HTR-8/SVneo (cell line): ENCODE measurements around the gene EOGT.

Experiments used
- DNase-seq: peaks from one replicate; pipeline ENCODE4 v3.0.0; 2011; ENCODE audit warnings: low spot score, mixed read lengths; ENCODE audit not compliant: insufficient read length
- FAIRE-seq: peaks from 2 replicates; lab custom pipeline; 2011; peaks lifted over from hg19 to GRCh38; lab: Jason Lieb, UNC

EOGT gene

DNA sequence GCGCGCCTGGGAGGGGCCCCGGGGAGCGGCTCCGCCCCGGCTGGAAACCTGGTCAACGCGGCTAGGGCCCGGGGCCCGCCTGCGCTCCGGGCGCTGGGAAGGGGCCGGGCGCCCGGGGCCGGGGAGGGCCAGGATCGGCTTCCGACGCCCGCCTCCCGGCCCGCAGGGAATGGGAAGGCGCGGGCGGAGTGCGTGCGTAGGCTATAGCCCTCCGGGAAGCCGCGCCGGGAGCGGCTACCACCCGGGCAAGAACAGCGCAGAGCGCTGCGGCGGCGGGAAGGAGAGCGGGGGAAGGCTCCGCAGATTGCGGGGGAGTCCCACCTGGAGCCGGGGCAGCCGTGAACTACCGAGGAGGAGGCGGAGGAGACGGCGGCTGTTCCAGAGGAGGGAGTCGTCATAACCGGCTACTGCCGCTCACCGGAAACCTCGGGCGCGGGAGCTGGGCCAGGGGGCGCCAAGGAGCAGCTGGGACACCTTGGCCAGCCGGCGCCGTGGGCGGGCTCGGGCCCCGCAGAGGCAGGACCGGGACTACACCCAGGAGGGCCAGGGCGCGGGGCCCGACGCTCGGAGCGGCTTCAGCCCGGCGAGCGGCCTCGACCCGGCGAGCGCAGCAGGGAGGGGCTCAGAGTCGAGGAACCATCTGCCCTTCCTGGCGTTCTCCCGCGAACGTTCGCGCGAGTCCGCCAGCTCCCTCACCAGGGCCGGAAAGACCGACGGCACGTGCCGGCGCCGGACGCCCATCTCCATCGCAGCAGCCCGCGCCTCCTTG, at the start of gene EOGT:
Gene EOGT, minus strand, starts transcription at position 432 of the 769 bp plus-strand sequence. CDS start 3,838 bp downstream, outside the sequence.
- DNase-seq (peak; percentile 73), FAIRE-seq (peak; percentile 60)

DNA sequence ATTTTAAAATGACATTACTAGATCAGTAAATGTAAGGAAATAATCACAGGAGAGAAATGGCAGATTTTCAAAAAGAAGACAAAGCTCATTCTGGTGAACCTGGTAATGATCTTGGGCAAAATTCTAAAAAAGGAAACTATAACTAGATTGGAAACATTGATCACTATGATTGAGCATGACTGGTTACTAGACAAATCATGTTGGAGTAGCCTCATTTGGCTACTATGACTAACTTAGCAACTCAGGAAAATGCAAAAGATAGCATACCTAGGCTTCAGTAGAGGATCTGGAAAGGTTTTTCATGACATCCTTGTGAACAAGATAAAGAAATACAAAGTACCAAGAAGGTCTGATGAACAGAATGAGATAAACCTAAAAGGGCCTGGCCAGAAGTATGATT, 46.2 kb upstream of the EOGT start:
- DNase-seq (no peak), FAIRE-seq (no peak)

DNA sequence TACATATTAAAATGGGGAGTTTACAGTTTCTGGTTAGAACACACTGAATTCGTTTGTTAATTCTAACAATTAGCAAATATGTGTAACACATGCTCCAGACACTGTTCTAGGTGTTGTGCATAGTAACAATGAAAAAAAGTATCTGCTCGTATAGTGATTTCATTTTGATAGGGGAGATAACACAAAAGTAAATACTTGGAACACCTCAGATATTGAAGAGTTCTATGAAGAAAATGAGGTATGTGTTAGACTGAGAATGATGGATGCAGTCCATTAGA, 45.4 kb upstream of the EOGT start:
- FAIRE-seq: no peak

DNA sequence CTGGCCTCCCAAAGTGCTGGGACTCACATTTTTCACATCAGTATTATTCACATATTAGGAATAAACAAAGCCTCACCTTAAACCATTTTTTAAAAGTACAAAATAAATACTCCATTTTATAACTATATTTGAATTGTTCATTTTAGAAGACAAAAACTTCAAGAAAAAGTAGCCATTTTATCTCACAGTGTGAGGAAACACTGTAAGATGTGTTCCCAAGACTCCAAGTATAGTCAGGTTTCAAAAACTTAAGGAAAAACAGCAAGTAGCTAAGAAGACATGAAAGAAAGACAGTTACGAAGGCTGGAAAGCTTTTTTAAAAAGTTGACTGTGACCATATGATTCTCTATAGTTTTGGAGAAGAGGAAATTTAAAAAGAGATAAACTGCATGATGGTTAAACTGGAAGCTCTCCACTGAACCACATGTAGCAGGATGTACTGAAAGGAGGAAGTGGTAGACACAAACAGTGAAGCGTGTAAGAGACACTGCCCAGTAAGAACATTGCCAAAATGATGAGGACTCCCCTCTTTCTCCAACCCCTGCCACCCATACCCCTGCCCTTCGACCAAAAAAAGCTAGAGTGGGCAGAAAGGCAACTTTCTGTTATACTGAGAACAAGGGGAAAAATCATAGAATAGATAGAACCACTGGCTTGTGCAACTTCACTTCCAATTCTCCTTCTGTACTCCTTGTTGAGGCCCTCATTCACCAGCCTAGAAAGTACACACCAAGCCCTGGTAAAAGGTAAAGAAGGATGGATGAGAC, 44.9 kb upstream of the EOGT start:
- no peak for DNase-seq
- no peak for FAIRE-seq

More for the DNA sequence above, 45.4 kb upstream of the EOGT start:
- DNase-seq: no peak

DNA sequence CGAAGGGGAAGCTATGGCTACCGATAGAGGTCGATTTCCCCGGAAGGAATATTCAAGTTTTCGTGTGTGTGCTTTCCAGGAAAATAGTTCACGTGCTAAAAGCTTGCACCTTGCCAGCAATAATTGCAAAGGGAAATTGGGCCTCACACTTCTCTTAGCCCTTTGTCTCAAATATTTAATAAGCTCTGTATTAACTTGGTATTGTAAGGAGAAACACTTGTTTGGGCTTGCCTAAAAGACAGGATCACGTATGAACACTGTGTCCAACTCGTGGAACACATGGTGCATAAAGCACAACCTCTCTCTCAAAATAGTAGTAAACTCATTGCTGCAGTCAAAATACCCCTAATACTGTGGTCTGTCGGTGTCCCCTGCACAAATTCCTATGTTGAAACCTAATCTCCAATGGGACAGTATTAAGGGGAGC, 39.0 kb upstream of the EOGT start:
- FAIRE-seq (no peak), DNase-seq (no peak)

DNA sequence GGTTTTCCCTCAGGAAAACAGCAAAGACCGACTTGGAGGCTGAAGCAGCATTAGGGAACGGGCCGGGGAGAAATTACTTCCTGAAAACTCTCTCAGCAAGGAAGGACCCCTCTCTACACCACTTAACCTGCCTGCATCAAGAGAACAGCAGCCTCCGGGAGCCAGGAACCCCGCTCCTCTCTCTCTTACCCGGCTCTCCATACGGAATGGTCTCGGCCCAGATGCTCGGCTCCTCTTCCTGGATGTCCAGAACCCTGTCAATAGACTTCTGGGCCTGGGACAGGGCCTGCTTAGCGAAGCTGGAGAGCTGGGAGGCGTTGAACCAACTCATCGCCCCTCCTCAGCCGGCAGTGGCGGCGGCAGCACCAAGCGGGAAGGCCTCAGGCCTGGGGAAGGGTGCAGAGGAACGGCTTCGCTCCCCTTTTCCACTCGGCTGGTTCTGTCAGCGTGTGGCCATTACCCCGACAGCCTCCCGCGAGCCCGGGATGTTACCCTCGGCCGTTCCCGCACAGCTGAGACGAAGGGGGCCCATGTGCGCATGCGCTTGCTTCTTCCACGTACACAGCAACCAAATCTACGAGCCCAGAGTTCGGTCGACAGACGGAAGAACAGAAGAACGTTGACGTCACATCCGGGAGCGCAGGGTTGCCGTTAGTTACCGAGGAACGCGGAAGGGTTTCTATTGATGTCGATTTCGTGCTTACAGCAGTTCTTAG, 38.4 kb upstream of the EOGT start, which contains the start of gene TMF1:
Gene TMF1, minus strand, starts transcription at position 578 of the 716 bp plus-strand sequence. Its CDS starts 247 bp downstream, at position 331.
- DNase-seq: peak; percentile 97
- peak; percentile 100 for FAIRE-seq

DNA sequence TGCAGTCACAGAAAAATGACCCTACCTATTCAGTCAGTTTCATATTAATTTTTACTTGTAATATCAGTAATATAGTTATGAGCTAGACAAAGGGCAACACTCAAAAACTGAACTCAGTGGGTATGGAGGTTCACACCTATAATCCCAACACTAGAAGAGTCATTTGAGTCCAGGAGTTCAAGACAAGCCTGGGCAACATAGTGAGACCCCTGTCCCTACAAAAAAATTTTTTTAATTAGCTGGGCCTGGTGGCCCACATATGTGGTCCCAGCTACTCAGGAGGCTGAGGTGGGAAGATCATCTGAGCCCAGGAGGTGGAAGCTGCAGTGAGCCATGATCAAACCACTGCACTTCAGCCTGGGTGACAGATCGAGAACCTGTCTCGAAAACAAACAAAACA, 35.5 kb upstream of the EOGT start:
- no peak for DNase-seq
- no peak for FAIRE-seq

DNA sequence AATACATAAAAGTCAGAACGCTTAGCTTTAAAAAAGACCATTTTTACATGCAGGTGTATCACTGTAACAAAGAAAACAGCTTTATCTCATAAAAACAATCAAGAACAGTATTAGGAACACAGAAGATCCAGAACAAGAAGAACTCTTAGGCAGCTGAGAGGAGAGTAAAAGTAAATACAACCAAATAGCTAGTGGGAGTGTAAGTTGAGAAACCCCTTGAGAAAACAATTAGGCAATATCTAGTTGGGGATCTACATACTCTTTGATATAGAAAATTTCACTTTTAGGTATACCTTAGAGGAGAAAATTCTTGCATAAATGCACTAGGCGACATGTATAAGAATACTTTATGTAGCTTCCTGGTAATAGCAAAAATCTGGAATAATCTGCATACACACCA, 31.1 kb upstream of the EOGT start:
- FAIRE-seq (no peak), DNase-seq (no peak)

DNA sequence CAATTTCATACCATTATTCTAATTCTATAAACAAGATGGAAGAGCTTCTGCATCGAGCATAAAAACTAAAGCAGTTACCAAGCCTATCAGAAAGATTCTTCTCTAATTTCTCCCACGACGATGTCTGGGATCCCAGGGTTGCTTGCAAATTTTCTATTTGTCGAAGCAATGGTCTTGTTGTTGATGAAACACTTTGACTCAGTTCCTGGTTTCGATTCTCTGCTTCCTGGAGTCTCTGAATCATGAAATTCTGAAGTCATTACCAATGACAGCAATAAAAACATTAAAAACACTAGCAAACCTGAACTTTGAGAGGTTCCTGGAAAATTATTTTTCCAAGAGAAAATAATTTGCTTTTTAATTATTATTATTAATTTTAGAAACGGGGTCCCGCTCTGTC, 20.0 kb upstream of the EOGT start:
- DNase-seq (no peak), FAIRE-seq (no peak)

DNA sequence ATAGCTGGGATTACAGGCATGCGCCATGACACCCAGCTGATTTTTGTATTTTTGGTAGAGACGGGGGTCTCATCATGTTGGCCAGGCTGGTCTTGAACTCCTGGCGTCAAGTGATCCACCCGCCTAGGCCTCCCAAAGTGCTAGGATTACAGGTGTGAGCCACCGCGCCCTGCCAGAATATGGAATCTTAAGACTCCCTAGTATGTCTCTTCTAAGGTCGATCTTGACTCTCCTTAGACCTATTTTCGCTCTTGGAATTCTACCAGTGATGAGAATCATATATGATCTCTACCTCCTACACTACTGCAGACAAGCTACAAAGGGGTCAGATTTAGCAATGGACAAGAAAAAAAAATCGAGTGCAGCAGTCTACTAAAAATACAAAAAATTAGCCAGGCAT, 19.3 kb upstream of the EOGT start:
- FAIRE-seq: no peak
- DNase-seq: no peak

DNA sequence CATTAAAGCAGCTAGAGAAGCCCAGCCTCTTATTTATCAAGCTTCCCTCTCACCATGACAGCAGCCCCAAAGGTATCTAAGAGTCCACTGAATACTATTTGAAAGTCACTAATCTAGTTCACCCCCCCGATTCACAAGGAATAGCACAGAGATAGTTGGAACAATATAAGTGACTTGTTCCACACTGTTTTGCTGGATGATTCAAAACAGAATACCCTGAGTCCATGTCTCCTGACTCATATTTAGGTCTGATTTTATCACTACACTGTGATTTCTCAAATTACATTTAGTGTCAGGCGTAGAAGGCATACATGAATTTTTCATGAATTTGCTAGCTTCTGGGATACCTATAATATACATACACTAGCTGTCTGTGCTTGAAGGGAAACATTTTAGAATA, 18.7 kb upstream of the EOGT start:
- DNase-seq (peak; percentile 40), FAIRE-seq (peak; percentile 54)

DNA sequence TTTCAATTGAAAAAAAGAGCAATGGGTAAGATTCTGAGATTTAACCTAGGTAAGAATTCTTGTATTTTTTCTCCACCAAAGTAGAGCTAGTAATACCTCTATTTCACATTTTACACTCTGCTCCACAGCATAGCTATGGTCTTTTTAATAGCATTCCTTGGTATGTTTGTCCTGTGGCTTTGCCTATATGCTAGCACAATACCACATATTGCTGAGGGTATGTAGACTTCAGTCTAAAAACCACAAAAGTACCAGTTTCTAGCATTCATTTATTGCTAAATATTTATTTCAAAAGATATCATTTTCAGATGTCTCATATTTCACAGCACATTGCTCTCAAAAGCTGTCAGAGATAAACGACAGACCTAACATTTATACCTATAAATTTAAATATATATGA, 18.2 kb upstream of the EOGT start:
- DNase-seq (no peak), FAIRE-seq (no peak)

DNA sequence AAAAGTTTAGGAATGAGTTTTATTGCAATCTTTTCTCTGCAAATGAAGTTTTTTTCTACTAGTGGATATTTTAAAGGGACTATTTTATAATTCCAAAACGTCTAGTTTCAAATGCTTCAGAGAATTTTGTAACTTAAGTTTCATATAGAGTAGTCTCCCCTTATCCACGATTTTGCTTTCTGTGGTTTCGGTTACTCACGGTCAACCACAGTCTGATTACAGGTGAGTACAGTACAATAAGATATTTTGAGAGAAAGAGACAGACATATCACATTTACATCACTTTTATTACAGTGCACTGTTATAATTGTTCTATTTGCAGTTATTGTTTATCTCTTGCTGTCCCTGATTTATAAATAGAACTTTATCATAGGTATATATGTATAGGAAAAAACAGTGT, 7.4 kb upstream of the EOGT start:
- DNase-seq (no peak), FAIRE-seq (no peak)

DNA sequence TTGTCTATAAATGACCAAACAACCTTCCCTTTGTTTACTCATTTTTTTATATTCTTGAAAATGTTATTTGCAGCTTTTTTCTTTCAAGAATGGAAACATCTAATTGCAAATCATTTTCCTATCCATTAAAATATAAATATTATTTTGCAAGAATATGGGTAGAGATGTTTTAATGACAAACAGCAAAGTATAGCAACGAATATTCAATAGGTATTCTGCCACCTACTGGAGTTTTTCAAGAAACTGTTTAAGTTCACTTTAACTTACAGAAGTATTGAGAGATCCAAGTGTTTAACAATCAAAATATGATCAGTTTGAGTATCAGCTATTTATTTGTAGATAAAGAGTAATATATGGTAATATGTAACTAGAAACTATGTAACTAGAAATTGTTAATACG, 6.9 kb upstream of the EOGT start:
- no peak for FAIRE-seq

DNA sequence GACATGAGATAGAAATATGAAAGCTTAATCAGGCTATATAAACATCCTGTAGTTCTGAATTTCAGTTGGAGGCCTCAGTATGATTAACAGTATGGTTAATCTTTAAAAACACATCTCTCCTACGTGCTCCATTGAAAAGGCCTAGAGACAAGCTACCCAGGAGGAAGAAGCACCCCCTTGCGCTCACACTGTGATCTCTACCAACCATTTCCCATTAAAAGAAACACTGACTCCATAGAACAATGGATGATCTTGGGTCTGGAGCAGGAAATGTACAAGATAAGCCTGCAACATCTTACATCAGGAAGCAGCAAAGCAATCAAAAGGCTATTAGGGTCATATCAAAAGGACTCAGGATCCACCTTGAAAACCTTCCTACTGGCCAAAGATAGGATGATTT, 3.4 kb upstream of the EOGT start:
- DNase-seq: no peak
- FAIRE-seq: no peak

More for the DNA sequence above, 6.9 kb upstream of the EOGT start:
- DNase-seq: no peak

DNA sequence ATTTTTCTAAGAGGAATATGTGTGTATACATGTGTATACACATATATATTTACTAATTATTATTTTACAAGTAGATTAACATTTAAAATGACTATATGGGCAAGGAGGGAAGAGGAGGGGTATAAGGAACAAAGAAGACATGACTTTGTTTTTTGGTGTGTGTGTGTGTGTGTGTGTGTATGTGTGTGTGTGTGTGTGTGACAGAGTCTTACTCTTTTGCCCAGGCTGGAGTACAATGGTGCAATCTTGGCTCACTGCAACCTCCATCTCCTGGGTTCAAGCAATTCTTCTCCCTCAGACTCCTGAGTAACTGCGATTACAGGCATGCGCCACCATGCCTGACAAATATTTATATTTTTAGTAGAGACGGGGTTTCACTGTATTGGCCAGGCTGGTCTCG, 2.6 kb upstream of the EOGT start:
- FAIRE-seq: no peak
- DNase-seq: no peak

DNA sequence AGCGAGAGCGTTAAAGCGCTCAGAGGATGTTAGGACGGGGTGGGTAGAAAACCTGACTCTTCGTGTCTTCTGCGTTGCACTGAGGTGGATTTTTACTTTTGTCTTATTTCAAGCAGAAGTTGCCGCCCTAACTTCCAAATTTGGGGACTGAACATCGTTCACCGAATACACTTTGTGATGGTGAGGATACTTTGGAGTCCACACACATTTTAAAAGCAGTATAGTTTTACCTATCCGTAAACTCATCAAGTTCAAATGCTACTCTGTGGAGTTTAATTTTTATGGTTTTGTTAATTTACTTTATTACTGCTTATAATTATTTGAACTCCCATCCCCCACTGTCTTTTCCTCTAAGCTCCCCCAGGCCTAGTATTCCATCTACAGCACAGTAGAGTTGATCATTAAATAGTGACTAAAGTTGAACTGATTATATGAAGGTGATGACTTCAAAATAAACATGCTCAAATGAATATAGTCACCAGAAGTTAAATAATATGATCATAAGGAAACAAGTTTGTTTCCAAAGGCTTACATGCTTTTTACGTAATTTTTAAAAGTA, 617 bp upstream of the EOGT start:
- DNase-seq (no peak), FAIRE-seq (no peak)

DNA sequence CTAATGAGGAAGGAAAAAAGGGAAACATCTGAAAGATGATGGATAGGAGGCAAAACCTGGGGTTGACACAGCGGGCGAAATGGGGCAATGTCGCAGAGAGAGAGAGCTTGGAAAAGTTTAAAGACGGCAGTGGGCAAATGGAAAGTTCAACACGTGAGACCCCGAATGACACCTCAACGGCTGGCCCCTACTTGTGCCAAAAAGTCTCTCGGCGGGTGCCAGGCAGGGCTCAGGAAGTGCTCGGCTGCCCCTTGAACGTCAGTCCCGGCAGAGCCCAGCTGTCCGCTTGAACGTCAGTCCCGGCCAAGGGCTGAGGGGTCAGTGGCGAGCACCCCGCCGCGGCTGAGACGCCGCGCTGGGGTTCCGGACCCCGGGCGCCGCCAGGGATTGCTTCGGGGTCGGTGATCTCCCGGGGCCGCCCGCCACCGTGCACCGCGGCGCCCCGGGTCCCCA, 658 bp downstream of the EOGT start:
- FAIRE-seq: no peak
- peak; percentile 67 for DNase-seq

DNA sequence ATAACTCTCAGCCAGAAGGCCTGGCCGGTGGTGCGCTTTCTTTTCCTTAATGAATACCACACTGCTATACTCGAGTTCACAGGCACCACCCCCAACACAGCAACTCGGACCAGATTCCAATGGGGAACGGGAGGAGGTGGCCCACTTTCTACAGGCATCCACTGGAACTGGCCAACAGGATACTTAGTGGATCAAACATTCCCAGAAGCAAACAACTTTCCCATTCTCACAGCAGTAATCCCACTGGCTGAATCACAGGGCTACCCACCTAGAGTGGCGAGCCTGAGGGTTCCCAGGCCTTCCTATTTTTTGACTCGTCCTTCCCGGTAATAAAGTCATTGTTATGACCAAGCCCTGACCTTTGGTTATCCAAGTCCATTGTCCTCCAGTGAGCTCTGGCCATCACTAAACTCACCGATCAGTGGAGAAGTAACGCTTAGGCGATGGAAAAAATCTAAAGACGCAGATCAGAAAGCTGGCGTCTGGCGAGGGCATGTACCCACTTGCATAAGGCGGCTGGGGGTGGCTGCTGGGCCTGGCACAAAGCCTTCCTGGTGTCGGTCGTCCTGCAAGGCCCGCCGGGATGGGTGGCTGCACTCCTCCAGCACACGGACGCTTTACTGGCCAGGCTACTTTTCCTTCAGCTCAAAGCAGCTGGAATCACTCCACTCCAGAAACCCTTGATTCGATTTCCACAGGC, 1.2 kb downstream of the EOGT start:
- DNase-seq: no peak
- peak; percentile 31 for FAIRE-seq

DNA sequence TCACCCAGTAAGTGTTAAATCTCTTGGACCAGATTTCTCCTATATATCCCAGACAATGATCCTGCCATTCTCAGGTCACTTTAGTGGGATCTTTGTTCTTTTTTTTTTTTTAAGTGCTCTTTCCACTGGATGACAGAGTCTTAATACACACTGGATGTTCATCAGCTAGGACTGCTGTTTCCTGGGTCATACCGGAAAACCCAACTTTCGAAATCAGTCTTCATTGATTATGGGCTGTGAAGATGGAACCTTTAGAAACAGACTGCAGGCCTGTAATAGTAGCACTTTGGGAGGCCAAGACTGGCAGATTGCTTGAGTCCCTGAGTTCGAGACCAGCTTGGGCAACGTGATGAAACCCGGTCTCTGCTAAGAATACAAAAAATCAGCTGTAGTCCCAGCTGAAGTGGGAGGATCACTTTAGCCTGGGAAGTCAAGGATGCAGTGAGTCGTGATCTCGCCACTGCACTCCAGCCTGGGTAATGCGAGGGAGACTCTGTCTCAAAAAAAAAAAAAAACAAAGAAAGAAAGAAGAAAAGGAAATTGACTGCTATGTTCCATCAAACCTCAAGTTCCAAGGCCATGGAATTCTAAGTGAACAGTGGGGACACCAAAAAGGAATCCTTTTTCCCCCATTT, 2.3 kb downstream of the EOGT start:
- no peak for FAIRE-seq

More for the DNA sequence above, 2.3 kb downstream of the EOGT start:
- no peak for DNase-seq
